ENCODE measurements around the gene LGI1. TPM values are rescaled to one million over a fixed set of nuclear protein-coding genes. Genes with fewer than 3 reads are reported as not detected.
A peak's percentile ranks its signal among the peaks of the same experiment; 100 is the strongest.

LGI1 gene
- total and polyA plus RNA-seq, 2 experiments from 2014 or later, result not detected

GRCh38 chr10:93806903-93807302 lies 49.2 kb downstream of the LGI1 start:
- Histone ChIP-seq H3K4me1 (ENCODE audit: insufficient read depth) (no peaks in the 10 kb centered on the region), H3K27me3 (replicated peaks; ENCODE audit: insufficient read depth) (peaks cover 6% of the 10 kb centered on the region), H3K4me3 (no peak overlapping the region), H3K27ac (no peak overlapping the region), H3K9me2 (ENCODE audit: insufficient read depth) (no peaks in the 10 kb centered on the region), H3K9ac (no peak overlapping the region), H2AFZ (no peak overlapping the region), H3K36me3 (ENCODE audit: low read depth) (no peaks in the 10 kb centered on the region), H3K4me2 (ENCODE audit: unreplicated experiment) (no peak overlapping the region), H3K79me2 (ENCODE audit: insufficient read depth) (no peaks in the 10 kb centered on the region), H3K9me3 (ENCODE audit: low read depth) (no peaks in the 10 kb centered on the region), H4K20me1 (ENCODE audit: insufficient read depth) (no peaks in the 10 kb centered on the region), H3F3A (ENCODE audit: insufficient read depth) (no peaks in the 10 kb centered on the region)
- WGBS, 2 experiments (ENCODE audit: low coverage in 1 of 2, low lambda C conversion rate in 2 of 2, missing lambda C conversion rate in 2 of 2), result 0 to 3% methylated on average over 2 of the region's 2 CpGs
- no peak for DNase-seq
- in situ Hi-C loops (cut with MboI), result no loop called here
- TF ChIP-seq EZH2 (IDR thresholded peaks at IDR 0.05; ENCODE audit: insufficient read depth, poor library complexity, severe bottlenecking) (no peak), EZH2phosphoT487 (IDR thresholded peaks at IDR 0.05; ENCODE audit: insufficient read depth, low read depth) (no peak)

- peaks cover 6% of the 10 kb centered on the region for H3K27me3 ChIP-seq (replicated peaks; ENCODE audit: insufficient read depth)
- no peaks in the 10 kb centered on the region for H3K79me2 ChIP-seq (ENCODE audit: insufficient read depth)
- DNase-seq, result no peak
- 66 to 76% methylated on average over 2 of the region's 2 CpGs for WGBS, 2 experiments (ENCODE audit: low coverage in 1 of 2, low lambda C conversion rate in 2 of 2, missing lambda C conversion rate in 2 of 2)
- no peak overlapping the region for H3K9ac ChIP-seq
- H3K27ac ChIP-seq, result no peak overlapping the region
- no peaks in the 10 kb centered on the region for H3F3A ChIP-seq (ENCODE audit: insufficient read depth)
- no peak overlapping the region for H2AFZ ChIP-seq
- H3K4me3 ChIP-seq, result no peak overlapping the region
- H3K4me1 ChIP-seq (ENCODE audit: insufficient read depth), result no peaks in the 10 kb centered on the region
- no peak overlapping the region for H3K4me2 ChIP-seq (ENCODE audit: unreplicated experiment)
- H4K20me1 ChIP-seq (ENCODE audit: insufficient read depth), result no peaks in the 10 kb centered on the region
- TF ChIP-seq EZH2 (IDR thresholded peaks at IDR 0.05; ENCODE audit: insufficient read depth, poor library complexity, severe bottlenecking) (no peak), EZH2phosphoT487 (IDR thresholded peaks at IDR 0.05; ENCODE audit: insufficient read depth, low read depth) (no peak)
- no peaks in the 10 kb centered on the region for H3K9me3 ChIP-seq (ENCODE audit: low read depth)
- in situ Hi-C loops (cut with MboI), result no loop called here
- H3K9me2 ChIP-seq (ENCODE audit: insufficient read depth), result no peaks in the 10 kb centered on the region
- no peaks in the 10 kb centered on the region for H3K36me3 ChIP-seq (ENCODE audit: low read depth)
These were observed 49.6 kb downstream of the LGI1 start for GRCh38 chr10:93807371-93807770.

- Histone ChIP-seq H3F3A (ENCODE audit: insufficient read depth) (no peaks in the 10 kb centered on the region), H3K27me3 (replicated peaks; ENCODE audit: insufficient read depth) (no peaks in the 10 kb centered on the region; the same call in none of the 2 replicates), H3K36me3 (ENCODE audit: low read depth) (no peaks in the 10 kb centered on the region), H3K9ac (no peak overlapping the region), H3K4me1 (ENCODE audit: insufficient read depth) (no peaks in the 10 kb centered on the region), H2AFZ (no peak overlapping the region), H4K20me1 (ENCODE audit: insufficient read depth) (no peaks in the 10 kb centered on the region), H3K9me3 (ENCODE audit: low read depth) (no peaks in the 10 kb centered on the region), H3K27ac (no peak overlapping the region), H3K4me2 (ENCODE audit: unreplicated experiment) (no peak overlapping the region), H3K9me2 (ENCODE audit: insufficient read depth) (no peaks in the 10 kb centered on the region), H3K79me2 (ENCODE audit: insufficient read depth) (no peaks in the 10 kb centered on the region), H3K4me3 (no peak overlapping the region)
- TF ChIP-seq EZH2phosphoT487 (IDR thresholded peaks at IDR 0.05; ENCODE audit: insufficient read depth, low read depth), result no peak
- TF ChIP-seq EZH2 (IDR thresholded peaks at IDR 0.05; ENCODE audit: insufficient read depth, poor library complexity, severe bottlenecking), result no peak
- no peak for DNase-seq
- WGBS, 2 experiments (ENCODE audit: low coverage in 1 of 2, low lambda C conversion rate in 2 of 2, missing lambda C conversion rate in 2 of 2), result 85% methylated on average over 1 of the region's 1 CpG; no CpG with 5 or more reads in 1 of the 2 experiments
- in situ Hi-C loops (cut with MboI), result no loop called here
These were observed 55.1 kb downstream of the LGI1 start for GRCh38 chr10:93812659-93813338.

- Histone ChIP-seq H4K20me1 (ENCODE audit: insufficient read depth) (no peaks in the 10 kb centered on the region), H3K4me1 (ENCODE audit: insufficient read depth) (no peaks in the 10 kb centered on the region), H3F3A (ENCODE audit: insufficient read depth) (no peaks in the 10 kb centered on the region), H3K4me3 (no peak overlapping the region), H3K27ac (no peak overlapping the region), H2AFZ (no peak overlapping the region), H3K9ac (no peak overlapping the region), H3K27me3 (replicated peaks; ENCODE audit: insufficient read depth) (peaks cover 5% of the 10 kb centered on the region), H3K36me3 (ENCODE audit: low read depth) (no peaks in the 10 kb centered on the region), H3K9me3 (ENCODE audit: low read depth) (no peaks in the 10 kb centered on the region), H3K4me2 (ENCODE audit: unreplicated experiment) (no peak overlapping the region), H3K79me2 (ENCODE audit: insufficient read depth) (no peaks in the 10 kb centered on the region), H3K9me2 (ENCODE audit: insufficient read depth) (no peaks in the 10 kb centered on the region)
- WGBS, 2 experiments (ENCODE audit: low coverage in 1 of 2, low lambda C conversion rate in 2 of 2, missing lambda C conversion rate in 2 of 2), result 55 to 57% methylated on average over 8 of the region's 8 CpGs
- DNase-seq, result peak; percentile 68
- in situ Hi-C loops (cut with MboI), result no loop called here
- TF ChIP-seq EZH2 (IDR thresholded peaks at IDR 0.05; ENCODE audit: insufficient read depth, poor library complexity, severe bottlenecking) (no peak), EZH2phosphoT487 (IDR thresholded peaks at IDR 0.05; ENCODE audit: insufficient read depth, low read depth) (no peak)
These were observed 56.0 kb downstream of the LGI1 start for GRCh38 chr10:93813507-93814465.
